Gastroesophageal sphincter (tissue), 4 donors: ENCODE data around the gene TRIO. TPM values are rescaled to one million over a fixed set of nuclear protein-coding genes. Genes with fewer than 3 reads are reported as not detected.

Source experiments
- ATAC-seq: fragments of 150-250 bp; one replicate; pipeline ENCODE4 v1.9.1; 2016; ENCODE audit warnings: mild to moderate bottlenecking, moderate library complexity
- H3K27ac ChIP-seq, 4 donors: fragments of 200-600 bp; sonication (generic) in 3 of 4; 1 replicate in 3 of 4; 2 replicates in 1 of 4; pipeline ENCODE4 v1.5.1; 2016 to 2019
- H3K27me3 ChIP-seq: fragments of 200-600 bp; sonication (generic); one replicate; pipeline ENCODE4 v1.5.1; 2019
- H3K36me3 ChIP-seq, 2 donors: fragments of 200-600 bp; sonication (generic); one replicate each; pipeline ENCODE4 v1.5.1; 2019; ENCODE audit warnings: control low read depth in 1 of 2
- H3K4me1 ChIP-seq, 3 donors: fragments of 200-600 bp; sonication (generic); 1 replicate in 2 of 3; 2 replicates in 1 of 3; pipeline ENCODE4 v1.5.1; 2016 to 2019; ENCODE audit warnings: control low read depth in 2 of 3
- H3K4me3 ChIP-seq, 2 donors: fragments of 200-600 bp; sonication (generic); one replicate each; pipeline ENCODE4 v1.5.1; 2019; ENCODE audit warnings: mild to moderate bottlenecking in 1 of 2, moderate library complexity in 1 of 2
- H3K9me3 ChIP-seq, 3 donors: fragments of 200-600 bp; sonication (generic); one replicate each; pipeline ENCODE4 v1.5.1; 2017 to 2019; ENCODE audit warnings: control low read depth in 2 of 3
- CTCF ChIP-seq, 4 experiments: fragments of 200-600 bp in 2 of 4; fragments of 450-650 bp in 2 of 4; sonication (generic) in 1 of 4; IDR thresholded peaks; one replicate each; pipeline ENCODE4 v1.5.1; 2017 to 2019; ENCODE audit warnings: antibody characterized with exemption in 4 of 4, mild to moderate bottlenecking in 2 of 4, moderate library complexity in 2 of 4
- EP300 ChIP-seq: sonication (generic); formaldehyde crosslinking; IDR thresholded peaks from one replicate; pipeline ENCODE4 v1.6.1; 2017; ENCODE audit warnings: antibody characterized with exemption, mild to moderate bottlenecking
- POLR2A ChIP-seq, 2 donors: fragments of 450-650 bp; IDR thresholded peaks; one replicate each; pipeline ENCODE4 v1.6.1; 2017; ENCODE audit warnings: antibody characterized with exemption in 2 of 2, mild to moderate bottlenecking in 2 of 2, moderate library complexity in 1 of 2
- POLR2AphosphoS5 ChIP-seq: sonication (generic); formaldehyde crosslinking; IDR thresholded peaks from one replicate; pipeline ENCODE4 v1.6.1; 2017; ENCODE audit warnings: antibody characterized with exemption
- WGBS, 2 donors: methylation state at CpG; one replicate each; pipeline ENCODE4 v1.1.5; 2018; ENCODE audit warnings: low coverage in 1 of 2; 5-methylcytosine and 5-hydroxymethylcytosine counted together
- total RNA-seq, 4 donors: library from RNA; depleted of rRNA; stranded (reverse); fragments of >200 nt; gene quantifications; one replicate each; pipeline ENCODE4 v1.1.0, GENCODE V29; 2016

The TRIO gene
- total RNA-seq, 4 donors from 2014 or later: 69.2 to 257 (median 172) TPM

GRCh38 chr5:14237317-14238086 is 94.4 kb downstream of the TRIO start:
- Histone ChIP-seq H3K4me1 (peaks cover 16 to 78% (median 24%) of the 10 kb centered on the region in 3 donors), H3K9me3 (no peaks in the 10 kb centered on the region), H3K36me3 (no peaks in the 10 kb centered on the region), H3K27ac (peak overlapping the region in 2 of 4 donors; percentile 7 to 23), H3K27me3 (no peaks in the 10 kb centered on the region), H3K4me3 (no peak overlapping the region)
- WGBS, 2 donors: 85 to 86% methylated on average over 9 to 12 of the region's 12 CpGs
- ATAC-seq: no peak
- TF ChIP-seq POLR2A (IDR thresholded peaks at IDR 0.05) (no peak), CTCF (IDR thresholded peaks at IDR 0.05) (no peak), EP300 (no peak), POLR2AphosphoS5 (no peak)

- Histone ChIP-seq H3K27ac (peak overlapping the region in 1 of 4 donors; percentile 58), H3K9me3 (no peaks in the 10 kb centered on the region), H3K27me3 (no peaks in the 10 kb centered on the region), H3K36me3 (no peaks in the 10 kb centered on the region), H3K4me3 (no peak overlapping the region), H3K4me1 (peaks cover 16 to 85% (median 24%) of the 10 kb centered on the region in 3 donors)
- no peak for ATAC-seq
- 51 to 75% methylated on average over 3 to 6 of the region's 6 CpGs for WGBS, 2 donors
- no peak for TF ChIP-seq POLR2A (IDR thresholded peaks at IDR 0.05)
- no peak for TF ChIP-seq CTCF (IDR thresholded peaks at IDR 0.05)
- no peak for TF ChIP-seq EP300
- TF ChIP-seq POLR2AphosphoS5: no peak
Measured at GRCh38 chr5:14238272-14238671, 95.1 kb downstream of the TRIO start.

GRCh38 chr5:14239404-14239803 is 96.3 kb downstream of the TRIO start:
- H3K4me3 ChIP-seq: no peak overlapping the region
- peak overlapping the region in 2 of 4 donors; percentile 58 to 66 for H3K27ac ChIP-seq
- peaks cover 19 to 86% (median 24%) of the 10 kb centered on the region in 3 donors for H3K4me1 ChIP-seq
- ATAC-seq: no peak
- no peaks in the 10 kb centered on the region for H3K36me3 ChIP-seq
- no peaks in the 10 kb centered on the region for H3K9me3 ChIP-seq
- no peak for TF ChIP-seq POLR2A (IDR thresholded peaks at IDR 0.05)
- no peak for TF ChIP-seq POLR2AphosphoS5
- no peak for TF ChIP-seq EP300
- TF ChIP-seq CTCF (IDR thresholded peaks at IDR 0.05): no peak
- 66 to 74% methylated on average over 2 to 8 of the region's 8 CpGs for WGBS, 2 donors
- H3K27me3 ChIP-seq: no peaks in the 10 kb centered on the region

GRCh38 chr5:14239951-14240350 is 96.8 kb downstream of the TRIO start:
- H3K27me3 ChIP-seq: no peaks in the 10 kb centered on the region
- peaks cover 19 to 91% (median 24%) of the 10 kb centered on the region in 3 donors for H3K4me1 ChIP-seq
- peak overlapping the region in 3 of 4 donors; percentile 58 to 66 (median 59) for H3K27ac ChIP-seq
- no peak for ATAC-seq
- H3K36me3 ChIP-seq: no peaks in the 10 kb centered on the region
- WGBS, 2 donors: 36 to 50% methylated on average over 2 of the region's 2 CpGs
- H3K4me3 ChIP-seq: no peak overlapping the region
- TF ChIP-seq EP300 (no peak), POLR2A (IDR thresholded peaks at IDR 0.05) (no peak), CTCF (IDR thresholded peaks at IDR 0.05) (no peak), POLR2AphosphoS5 (no peak)
- no peaks in the 10 kb centered on the region for H3K9me3 ChIP-seq

GRCh38 chr5:14240359-14240758 is 97.2 kb downstream of the TRIO start:
- Histone ChIP-seq H3K9me3 (no peaks in the 10 kb centered on the region), H3K27ac (peak overlapping the region in 3 of 4 donors; percentile 58 to 66 (median 59)), H3K4me3 (no peak overlapping the region), H3K4me1 (peaks cover 19 to 96% (median 24%) of the 10 kb centered on the region in 3 donors), H3K27me3 (no peaks in the 10 kb centered on the region), H3K36me3 (no peaks in the 10 kb centered on the region)
- no peak for ATAC-seq
- WGBS, 2 donors: 46 to 48% methylated on average over 2 of the region's 2 CpGs
- TF ChIP-seq POLR2A (IDR thresholded peaks at IDR 0.05): no peak
- TF ChIP-seq POLR2AphosphoS5: no peak
- no peak for TF ChIP-seq CTCF (IDR thresholded peaks at IDR 0.05)
- no peak for TF ChIP-seq EP300
